HTR-8/SVneo (cell line): ENCODE measurements around the gene ZSCAN29.

Experiments
- DNase-seq: peaks from one replicate; pipeline ENCODE4 v3.0.0; 2011; ENCODE audit warnings: low spot score, mixed read lengths; ENCODE audit not compliant: insufficient read length
- FAIRE-seq: peaks from 2 replicates; lab custom pipeline; 2011; peaks lifted over from hg19 to GRCh38; lab: Jason Lieb, UNC

Gene ZSCAN29

DNA sequence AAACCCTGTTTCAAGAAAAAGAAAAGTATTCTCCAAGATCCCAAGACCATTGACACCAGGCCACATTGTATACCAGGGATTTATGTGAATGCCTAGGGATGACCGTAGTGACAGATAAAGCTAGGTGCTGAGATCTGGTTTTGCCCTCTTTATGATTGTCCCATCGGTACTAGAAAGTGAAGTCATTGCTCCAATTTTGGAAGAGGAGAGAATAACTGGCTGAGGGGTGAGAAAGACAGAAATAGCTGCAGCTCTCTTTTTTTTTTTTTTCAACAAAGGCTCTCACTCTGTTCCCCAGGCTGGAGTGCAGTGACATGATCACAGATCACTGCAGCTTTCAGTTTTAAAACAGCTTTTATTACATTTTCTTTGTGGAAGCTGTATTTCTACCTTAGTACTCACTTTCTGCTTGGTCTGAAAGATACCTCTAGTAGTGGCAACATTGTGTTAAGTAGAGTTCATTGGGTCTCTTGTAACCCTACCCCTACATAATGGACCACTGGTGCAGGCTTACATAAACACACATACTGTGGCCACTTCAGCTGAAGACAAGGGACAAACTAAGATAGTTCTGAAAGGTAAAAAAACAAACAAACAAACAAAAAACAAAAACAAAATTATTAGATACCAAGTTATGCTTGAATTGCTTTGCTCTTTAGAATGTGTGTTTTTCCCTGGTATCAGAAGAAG, 18.0 kb downstream of the ZSCAN29 start:
- no peak for FAIRE-seq
- DNase-seq, result no peak

DNA sequence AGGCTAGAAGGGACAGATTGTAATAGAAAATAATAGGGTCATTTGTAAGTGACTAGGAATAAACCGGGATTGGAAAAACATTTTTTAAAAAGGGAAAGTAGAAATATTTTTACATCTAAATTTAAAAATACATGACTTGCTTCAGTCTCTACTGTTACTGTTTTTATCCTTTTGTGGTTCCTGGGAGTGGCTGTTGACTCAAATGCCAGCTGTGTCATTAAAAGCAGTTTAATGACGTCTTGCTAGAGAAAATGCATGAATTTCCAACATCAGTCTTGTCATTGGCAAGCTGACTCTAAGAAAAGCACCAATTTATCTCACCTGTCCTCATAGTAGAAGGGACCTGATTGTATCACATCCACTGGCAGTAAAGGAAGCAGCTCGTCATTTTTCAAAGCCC, 23.7 kb downstream of the ZSCAN29 start:
- DNase-seq, result no peak
- FAIRE-seq, result no peak

DNA sequence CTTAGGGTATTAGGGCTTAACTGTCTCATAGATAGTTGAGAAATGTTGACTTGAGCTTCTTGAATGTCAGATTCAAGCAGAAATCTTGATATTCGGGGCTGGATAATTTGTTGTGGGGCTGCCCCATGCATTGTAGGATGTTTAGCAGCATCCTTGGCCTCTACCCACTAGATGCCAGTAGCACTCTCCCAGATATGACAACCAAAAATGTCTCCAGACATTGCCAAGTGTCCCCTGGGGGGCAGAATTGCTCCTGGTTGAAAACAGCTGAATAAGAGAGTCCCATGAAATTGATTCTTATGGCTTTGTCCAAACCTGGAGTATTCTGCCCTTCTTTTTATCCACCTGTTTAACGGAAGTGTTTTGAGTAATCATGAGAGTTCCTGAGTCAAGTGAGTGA, 24.5 kb downstream of the ZSCAN29 start:
- no peak for FAIRE-seq

DNA sequence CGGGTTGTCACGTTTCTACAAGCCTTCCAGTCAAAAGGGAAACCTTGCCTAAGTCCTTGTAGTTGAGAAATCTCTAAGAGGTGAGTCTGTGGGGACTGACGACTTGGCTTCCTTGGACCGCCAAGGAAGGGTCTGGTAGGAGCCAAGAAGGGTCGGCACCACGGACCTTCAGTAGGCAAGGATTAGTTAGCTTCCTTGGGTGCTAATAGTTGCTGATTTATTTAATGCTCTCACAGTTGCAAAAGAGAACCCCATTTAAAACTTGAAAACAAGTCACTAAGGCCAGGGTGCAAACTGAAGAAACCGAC, 40.1 kb downstream of the ZSCAN29 start:
- DNase-seq, result no peak
- no peak for FAIRE-seq

More for the DNA sequence above, 24.5 kb downstream of the ZSCAN29 start:
- no peak for DNase-seq

DNA sequence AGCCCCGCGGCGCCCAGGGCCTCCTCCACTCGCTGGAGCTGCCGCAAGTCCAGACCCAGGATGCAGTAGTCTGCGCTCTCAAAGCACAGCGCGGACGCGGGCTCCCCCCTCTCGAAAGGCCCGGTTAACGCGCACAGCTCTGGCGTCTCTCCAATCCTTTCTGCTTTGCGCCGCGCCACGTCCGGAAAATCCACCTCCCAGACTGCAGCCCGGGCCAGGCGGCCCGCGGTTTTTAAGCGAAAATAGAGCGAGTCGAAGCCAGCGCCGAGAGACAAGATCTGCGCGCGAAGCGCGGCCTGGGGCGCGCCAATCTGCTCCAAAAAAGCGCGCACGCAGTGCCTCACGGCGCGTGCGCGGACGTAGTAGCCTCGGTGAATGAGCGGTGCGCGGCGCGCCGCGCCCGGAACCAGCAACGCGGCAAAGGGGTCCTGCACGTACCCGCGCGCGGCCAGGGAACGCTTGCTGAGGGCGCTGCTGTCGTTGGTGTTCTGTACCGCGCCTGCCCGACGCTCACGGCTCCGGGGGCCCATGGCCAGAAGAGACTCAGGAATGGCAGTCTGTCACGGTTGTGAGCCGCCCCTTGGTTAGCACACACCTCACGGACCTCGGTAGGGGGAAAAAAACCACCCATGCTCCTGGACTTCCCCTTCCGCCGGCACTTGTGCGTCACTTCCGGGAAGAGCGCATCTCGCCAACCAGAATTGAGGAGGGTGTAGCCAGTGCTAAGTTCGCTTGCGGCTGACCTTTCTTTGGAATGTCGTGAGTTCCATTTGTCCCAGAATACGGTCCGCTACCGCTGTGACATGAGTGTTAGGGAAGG, 40.7 kb downstream of the ZSCAN29 start, which contains the start of gene LCMT2:
TSS of gene LCMT2 (minus strand) at position 614 of the 820 bp plus-strand sequence. CDS start at position 530, 84 bp downstream.
- peak; percentile 92 for DNase-seq
- FAIRE-seq, result peak; percentile 83

DNA sequence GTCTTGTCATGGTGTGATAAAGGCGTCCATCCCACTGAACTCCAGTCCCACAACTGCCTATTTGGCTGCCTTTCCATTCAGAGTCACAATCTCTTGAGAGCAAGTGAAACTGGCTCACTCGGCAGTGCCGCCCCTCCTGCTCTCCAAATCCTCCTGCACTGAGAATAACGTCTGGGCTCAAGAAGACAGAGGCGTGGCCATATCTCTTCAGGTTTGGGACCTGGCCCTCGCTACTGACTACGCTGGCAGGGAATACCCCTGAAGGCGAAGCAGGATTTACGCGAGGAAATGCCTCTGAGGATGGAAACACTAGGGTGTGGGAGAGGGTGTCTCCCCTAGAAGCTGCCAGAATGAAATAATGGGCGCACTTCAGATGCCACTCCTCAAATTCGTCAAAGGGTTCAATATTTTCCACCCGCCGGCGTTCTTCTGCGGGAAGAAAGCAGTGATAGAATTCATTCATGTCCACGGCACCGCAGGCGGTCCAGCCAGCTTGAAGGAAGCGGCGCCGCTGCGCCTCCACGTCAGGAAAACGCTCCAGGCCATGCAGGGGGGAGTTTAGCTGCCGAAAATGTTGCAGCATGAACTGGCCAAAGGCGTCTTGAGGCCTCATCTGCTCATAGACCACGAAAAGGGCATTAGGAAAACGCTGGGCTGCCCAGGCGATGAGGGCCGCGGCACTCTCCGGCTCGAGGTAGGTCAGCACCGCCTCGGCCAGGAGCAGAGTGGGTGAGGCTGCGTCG, 41.5 kb downstream of the ZSCAN29 start:
- FAIRE-seq (no peak), DNase-seq (no peak)

DNA sequence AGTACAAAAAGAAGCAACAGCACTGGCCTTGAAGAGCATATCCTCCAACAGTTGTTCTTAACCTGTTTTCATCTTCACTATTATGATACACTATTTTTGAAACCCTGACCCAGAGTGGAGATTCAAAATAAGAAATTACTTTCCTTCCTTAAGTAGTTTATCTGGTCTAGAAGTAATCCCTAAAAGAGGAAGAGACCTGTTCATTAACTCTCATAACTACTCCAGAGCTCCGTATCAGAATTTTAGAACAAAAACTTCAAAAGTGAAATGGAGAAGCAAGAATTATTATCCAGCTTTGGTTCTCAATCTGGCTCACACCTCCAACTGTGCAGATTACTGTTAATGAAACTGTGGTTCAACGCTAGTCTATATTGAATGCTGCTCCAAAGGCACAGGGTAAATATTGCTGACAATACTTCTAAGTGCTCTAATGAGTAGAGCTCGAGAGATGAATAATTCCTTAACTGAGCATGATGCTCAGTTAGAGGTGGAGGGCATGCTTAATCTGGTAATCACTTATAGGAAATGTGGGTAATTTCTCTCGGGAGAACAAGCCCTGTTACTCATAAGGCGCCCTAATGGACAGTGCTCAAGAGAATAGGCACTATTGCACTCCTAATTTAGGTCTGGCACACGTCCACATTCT, 45.7 kb downstream of the ZSCAN29 start:
- no peak for FAIRE-seq
- DNase-seq, result no peak

DNA sequence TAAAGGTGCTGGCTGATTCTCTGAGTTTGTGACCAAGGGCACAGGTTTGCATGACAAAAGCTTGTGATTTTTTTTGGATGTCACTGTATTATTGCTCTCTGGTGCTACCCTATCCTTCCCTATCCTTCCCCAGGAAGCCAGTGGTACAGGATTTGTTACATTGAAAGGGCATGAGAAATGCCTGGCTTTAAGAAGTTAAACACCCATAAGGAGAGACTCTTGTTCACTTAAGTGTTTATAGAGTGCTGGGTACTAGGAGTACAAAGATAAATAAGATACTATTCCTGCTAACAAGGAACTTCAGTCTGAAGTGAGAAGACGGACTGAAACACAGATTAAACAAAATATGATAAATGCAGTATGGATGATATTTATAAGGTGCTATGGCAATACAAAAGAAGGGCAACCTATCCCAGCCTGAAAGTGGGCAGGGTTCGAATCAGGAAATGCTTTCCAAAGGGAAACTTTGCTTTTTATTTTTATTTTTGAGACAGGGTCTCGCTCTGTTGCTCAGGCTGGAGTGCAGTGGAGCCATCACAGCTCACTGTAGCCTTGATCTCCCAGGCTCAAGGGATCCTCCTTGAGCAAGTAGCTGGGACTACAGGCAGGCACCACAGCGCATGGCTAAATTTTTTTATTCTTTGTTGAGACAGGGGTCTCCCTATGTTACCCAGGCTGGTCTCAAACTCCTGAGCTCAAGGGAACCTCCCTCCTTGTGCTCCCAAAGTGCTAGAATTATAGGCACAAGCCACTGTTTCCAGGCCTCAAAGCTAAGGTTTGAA, 51.7 kb downstream of the ZSCAN29 start:
- FAIRE-seq (no peak), DNase-seq (no peak)

DNA sequence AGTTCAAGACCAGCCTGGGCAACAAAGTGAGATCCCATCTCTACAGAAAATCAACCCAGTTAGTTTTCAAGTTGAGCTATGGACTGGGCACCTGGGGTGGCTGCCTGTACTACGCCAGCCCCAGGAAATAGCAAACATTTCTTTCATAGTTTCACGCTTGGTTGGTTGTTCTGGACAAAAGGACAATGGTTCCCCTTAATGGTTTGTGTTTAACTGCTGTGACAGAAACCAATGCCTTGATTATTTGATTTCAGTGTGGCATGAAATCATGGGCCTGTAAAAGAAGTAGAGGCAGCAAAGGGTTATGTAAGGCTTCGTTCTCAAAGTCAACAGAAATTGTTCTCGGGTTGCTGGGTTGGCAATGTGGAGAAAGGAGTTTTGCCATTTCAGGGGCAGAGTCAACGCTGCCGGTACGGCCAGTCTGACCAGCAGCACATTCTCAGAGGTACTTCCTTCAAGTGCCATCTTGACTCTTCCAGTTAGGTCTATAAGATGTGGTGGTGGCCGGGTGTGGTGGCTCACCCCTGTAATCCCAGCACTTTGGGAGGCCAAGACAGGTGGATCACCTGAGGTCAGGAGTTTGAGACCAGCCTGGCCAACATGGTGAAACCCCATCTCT, 53.2 kb downstream of the ZSCAN29 start:
- FAIRE-seq (no peak), DNase-seq (no peak)

DNA sequence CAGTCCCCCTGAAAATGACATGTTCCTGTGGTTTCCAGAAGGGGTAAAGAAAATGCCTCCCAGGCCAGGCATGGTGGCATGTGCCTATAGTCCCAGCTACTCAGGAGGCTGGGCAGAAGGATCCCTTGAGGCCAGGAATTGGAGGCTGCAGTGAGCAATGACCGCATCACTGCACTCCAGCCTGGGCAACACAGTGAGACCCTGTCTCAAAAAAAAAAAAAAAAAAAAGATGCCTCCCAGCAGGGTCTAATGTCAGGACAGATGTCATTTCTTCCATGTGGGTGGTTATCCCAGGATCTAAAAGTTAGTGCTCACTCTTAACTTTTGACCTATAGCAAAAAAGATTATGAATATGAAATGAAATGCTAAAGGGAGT, 53.9 kb downstream of the ZSCAN29 start:
- FAIRE-seq, result no peak

DNA sequence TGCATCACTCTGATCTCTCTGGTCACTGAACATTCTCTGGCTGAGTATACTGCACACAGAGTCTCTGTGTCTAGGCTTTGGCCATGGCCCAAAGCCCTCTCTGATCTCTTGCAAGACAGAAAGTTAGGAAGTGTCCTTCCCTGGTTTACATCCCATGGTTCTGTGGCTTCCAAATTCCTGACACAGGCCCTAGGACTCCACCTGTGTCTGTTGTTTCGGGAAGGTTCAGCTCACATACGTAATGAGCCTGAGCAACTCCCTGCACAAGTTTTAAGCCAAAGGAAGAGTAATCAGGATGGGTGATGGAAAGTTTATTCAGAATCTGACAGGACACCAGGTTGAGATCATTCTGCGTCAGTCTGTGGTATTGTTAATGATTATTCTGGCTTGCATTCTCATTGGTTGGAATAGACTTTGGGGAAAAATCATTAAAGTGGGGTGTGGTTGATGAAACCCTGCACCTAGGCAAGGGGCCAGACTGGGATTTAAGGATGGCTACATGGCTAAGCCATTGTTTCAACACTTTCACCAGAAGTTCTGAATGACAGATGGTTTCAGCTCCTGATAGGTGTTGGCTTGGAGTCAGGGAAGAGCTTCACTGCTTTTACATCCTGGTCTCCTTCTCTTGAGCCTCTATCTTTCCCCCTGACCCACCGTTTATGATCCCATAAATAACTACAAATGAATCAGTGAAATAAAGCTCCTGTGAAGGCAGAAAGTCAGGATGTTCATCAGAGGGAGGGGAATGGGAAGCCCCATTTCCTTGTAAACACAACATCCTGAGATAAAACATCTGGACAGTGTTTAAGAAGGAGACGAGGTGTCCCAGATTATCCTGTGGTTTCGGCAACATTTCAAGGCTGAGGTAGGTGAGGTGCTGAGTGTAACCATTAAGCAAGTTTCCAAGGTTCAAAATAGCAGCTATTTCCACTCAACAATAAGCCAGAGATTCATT, 54.5 kb downstream of the ZSCAN29 start:
- no peak for FAIRE-seq
- DNase-seq, result no peak

More for the DNA sequence above, 53.9 kb downstream of the ZSCAN29 start:
- no peak for DNase-seq

DNA sequence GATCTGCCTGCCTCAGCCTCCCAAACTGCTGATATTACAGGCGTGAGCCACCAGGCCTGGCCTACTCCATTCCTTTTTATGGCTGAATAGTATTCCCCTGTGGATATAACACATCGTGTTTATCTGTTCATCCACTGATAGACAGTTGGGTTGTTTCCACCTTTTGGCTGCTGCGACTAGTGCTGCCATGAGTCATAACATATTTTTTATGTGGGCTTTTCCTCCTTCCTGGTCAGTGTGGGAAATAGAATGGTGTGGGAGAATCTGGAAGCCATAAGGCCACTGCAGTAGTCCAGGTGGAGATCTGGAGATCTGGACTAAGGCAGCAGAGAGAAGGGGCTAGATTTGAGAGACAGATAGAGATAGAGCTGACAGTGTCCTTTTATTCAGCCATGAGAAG, 56.7 kb downstream of the ZSCAN29 start:
- no peak for FAIRE-seq
- no peak for DNase-seq

DNA sequence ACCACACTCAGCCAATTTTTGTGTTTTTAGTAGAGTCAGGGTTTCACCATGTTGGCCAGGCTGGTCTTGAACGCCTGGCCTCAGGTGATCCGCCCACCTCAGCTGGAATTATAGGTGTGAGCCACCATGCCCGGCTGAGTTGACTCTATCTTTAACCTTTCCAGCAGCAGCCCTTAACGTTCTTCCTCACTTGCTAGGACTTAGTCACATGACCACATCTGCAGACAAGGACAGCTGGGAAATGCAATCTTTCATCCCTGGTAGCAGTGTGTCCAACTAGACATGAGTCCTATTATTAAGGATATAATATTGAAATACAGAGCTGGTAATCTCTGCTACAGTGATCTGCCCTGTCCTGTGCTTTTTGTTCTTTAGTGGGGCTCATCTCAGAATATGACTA, 58.5 kb downstream of the ZSCAN29 start:
- FAIRE-seq (no peak), DNase-seq (no peak)
